ENCODE data around the gene PLAC8.
"Not testable (repeated sequence)": the region's sequence is repeated elsewhere in the genome, so short reads cannot be mapped to it uniquely, and the experiment has no call there.

The PLAC8 gene

DNA sequence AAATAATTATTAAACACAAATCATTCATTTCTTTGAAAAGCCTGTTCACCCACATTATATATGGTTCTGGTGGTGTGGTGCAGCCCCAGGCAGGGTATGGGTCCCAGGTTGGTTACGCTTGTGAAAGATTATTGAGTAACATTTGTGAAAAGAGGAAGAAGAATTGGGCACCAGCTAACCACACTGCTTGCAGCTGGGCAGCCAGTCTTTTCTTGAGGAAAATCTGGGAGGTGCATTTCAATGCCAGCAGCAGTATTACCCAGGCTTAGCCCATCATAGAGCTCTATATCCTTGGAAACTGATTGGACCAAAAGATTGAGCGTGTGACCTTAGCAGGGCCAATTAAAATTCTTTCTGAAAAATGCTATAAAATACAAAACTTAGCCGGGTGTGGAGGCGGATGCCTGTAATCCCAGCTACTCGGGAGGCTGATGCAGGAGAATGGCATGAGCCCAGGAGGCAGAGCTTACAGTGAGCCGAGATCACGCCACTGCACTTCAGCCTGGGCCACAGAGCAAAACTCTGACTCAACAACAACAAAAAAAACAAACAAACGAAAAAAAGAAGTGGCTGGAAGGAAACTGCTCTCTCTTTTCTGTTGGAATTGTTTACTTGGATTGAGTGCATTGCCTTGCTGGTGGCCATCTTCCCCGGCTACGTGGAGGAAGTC, 9.7 kb upstream of the PLAC8 start:
- no peak for TF ChIP-seq GATA1 (IDR thresholded peaks at IDR 0.05; ENCODE audit: low read depth, low read length)
- no peak for TF ChIP-seq POLR2A (IDR thresholded peaks at IDR 0.05; ENCODE audit: low read length)
- DNase-seq, result no peak

DNA sequence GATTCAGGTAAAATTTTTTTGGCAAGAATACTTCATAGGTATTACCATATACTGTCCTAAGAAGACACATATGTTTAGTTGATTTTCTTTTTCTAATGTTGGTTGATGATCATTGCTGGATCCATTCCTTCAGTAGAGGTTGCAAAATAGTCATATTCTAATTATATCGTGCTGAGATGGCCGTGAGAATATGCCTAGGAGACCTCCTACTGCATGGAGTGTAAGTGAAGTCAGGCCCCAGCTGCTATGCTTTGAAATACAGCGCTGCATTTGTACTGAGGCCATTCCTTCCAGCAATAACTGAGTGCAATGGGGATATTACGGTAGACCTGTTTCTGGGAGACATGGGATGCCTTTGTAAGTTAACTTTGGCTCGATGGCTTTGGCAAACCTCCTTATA, 6.7 kb upstream of the PLAC8 start:
- TF ChIP-seq GATA1 (IDR thresholded peaks at IDR 0.05; ENCODE audit: low read depth, low read length), result no peak
- TF ChIP-seq POLR2A (IDR thresholded peaks at IDR 0.05; ENCODE audit: low read length), result no peak
- no peak for DNase-seq

DNA sequence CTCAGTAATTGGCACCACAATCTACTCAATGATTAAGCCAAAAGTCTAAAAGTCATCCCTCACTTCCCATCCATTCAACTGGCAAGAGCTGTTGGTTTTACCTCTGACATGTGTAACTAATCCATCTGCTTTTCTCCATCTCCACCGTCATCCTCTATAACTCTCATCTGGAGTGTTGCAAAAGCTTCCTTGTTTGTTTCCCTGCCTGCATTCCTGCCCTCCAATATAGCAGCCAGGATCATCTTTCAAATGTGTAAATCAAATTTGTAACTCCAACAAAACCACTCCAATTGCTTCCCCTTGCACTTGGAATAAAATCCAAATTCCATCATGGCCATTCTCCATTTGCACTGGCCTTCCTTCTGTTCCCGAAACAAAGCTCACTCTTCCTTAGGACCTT, 4.3 kb upstream of the PLAC8 start:
- no peak for DNase-seq
- TF ChIP-seq GATA1 (IDR thresholded peaks at IDR 0.05; ENCODE audit: low read depth, low read length) (no peak), POLR2A (IDR thresholded peaks at IDR 0.05; ENCODE audit: low read length) (no peak)

DNA sequence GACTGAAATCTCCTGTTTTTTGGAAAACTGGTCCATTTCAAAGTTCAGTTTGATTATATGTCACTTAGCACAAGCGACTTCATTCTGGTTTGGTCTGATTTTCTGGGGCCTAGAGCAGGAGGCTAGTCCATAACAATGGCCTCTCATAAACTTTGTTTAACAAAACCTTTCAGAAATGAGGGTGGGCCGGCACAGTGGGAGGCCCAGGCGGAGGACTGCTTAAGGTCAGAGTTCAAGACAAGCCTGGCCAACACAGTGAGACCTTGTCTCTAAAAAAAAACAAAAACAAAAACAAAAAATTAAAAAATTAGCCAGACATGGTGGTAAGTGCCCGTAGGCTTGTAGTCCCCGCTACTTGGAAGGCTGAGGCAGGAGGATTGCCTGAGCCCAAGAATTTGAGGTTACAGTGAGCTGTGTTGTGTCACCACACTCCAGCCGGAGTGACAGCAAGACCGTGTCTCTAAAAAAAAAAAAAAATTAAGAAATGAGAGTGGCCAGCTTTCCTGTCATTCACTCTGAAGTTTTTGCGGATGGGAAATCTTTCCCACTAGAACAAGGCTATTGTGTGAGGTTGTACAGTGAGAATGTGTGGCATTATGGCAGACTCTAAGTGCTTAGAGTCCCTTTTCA, 1.2 kb upstream of the PLAC8 start:
- no peak for TF ChIP-seq GATA1 (IDR thresholded peaks at IDR 0.05; ENCODE audit: low read depth, low read length)
- no peak for TF ChIP-seq POLR2A (IDR thresholded peaks at IDR 0.05; ENCODE audit: low read length)
- no peak for DNase-seq

DNA sequence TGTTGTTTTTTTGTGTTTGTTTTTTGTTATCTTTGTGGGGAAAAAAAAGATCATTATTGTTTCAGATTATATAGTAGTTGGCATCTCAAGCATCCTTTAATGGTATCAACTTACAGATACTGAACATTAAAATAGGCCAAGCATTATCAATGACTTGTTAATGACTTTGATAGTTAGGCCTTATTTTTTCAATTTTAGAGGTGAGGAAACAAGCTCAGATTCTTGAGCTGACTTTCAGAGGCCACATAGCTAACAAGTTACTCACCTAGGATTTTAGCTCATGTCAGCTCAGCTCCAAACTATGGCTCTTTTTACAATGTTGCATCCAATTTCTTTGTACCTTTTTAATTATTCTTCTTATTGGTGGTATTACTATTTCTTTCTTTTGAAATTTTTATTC, 471 bp upstream of the PLAC8 start:
- no peak for DNase-seq

DNA sequence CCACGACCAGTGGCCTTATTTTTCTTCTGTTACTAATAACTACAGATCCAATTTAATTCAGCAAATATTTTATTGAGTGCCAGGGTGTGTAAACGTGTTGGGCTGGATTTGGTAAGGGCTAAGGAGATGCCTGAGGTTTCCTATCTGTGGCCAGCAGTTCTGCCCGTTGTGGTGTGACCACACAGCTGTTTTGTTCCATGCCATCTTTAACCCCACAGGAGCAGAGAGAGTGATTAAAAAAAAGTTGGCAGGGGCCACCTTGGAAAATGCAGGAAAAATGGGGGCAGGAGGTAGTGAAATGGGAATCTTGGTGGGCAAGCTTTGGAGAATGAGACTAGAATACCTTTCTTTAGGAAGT, 1.1 kb downstream of the PLAC8 start:
- no peak for TF ChIP-seq GATA1 (IDR thresholded peaks at IDR 0.05; ENCODE audit: low read depth, low read length)
- no peak for TF ChIP-seq POLR2A (IDR thresholded peaks at IDR 0.05; ENCODE audit: low read length)
- DNase-seq, result no peak

More for the DNA sequence above, 471 bp upstream of the PLAC8 start:
- TF ChIP-seq POLR2A (IDR thresholded peaks at IDR 0.05; ENCODE audit: low read length) (no peak), GATA1 (IDR thresholded peaks at IDR 0.05; ENCODE audit: low read depth, low read length) (no peak)

DNA sequence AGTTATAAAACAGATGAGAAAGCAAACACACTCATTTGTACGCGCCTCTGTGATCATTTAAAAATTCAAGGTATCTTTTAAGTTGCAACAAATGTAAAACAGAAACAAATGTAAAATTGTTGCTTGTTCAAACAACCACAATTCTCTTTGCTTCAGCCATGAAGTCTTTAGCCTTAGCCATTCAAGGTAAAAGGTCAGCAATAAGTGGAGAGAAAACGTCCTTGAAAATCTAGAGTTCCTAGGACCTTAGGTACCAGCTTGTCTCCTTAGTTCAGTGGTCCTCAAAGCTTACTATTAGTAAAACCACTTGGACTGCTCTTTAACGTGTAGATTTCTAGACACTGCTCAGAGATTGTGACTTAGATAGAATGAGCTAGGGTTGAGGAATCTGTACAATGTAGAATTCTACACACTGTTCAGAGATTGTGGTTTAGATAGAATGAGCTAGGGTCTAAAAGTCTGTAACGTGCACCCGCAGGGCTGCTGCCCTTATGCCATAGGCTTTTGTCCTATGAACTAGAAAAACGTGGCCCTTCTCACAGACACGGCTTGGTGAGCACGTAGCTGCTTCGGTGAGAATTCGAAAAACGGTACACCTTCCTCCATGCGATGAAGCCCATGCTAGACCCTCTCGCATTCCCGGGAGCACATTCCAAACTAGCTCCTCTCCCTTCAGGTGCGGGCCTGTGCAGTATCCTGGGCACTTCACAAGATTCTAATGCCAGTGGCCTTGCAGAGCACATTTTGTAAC, 1.7 kb downstream of the PLAC8 start:
- TF ChIP-seq POLR2A (IDR thresholded peaks at IDR 0.05; ENCODE audit: low read length) (no peak), GATA1 (IDR thresholded peaks at IDR 0.05; ENCODE audit: low read depth, low read length) (no peak)
- no peak for DNase-seq

DNA sequence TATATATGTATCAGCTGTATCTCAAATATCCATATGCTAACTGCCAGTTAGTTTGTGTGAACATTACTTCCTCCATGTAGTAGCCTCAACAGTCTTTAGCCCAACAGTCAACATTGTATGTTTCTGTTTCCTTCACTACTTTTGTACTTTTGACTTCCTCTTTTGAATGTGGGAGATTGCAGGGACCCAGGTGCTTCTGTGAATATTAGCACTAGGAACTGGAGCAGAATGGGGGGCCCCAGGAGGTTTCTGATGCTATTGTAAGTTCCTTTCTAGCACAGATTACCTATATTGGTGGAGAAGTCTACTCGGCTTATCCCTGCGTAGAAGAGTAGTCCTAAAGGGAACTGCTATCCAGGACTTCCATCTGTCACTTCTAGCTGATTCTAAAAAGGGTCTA, 2.3 kb downstream of the PLAC8 start:
- TF ChIP-seq POLR2A (IDR thresholded peaks at IDR 0.05; ENCODE audit: low read length) (no peak), GATA1 (IDR thresholded peaks at IDR 0.05; ENCODE audit: low read depth, low read length) (no peak)
- DNase-seq, result no peak

DNA sequence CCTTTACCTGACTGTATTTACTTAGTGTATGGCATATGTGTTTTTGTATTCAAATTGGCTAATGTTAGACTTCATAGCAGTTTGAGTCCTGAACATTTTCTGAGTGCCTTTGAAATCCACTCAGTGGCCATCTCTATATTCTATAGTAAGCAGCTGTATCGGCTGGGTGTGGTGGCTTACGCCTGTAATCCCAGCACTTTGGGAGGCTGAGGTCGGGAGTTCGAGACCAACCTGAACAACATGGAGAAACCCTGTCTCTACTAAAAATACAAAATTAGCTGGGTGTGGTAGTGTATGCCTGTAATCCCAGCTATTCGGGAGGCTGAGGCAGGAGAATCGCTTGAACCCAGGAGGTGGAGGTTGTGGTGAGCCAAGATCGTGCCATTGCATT, 2.8 kb downstream of the PLAC8 start:
- DNase-seq, result not testable (repeated sequence)

DNA sequence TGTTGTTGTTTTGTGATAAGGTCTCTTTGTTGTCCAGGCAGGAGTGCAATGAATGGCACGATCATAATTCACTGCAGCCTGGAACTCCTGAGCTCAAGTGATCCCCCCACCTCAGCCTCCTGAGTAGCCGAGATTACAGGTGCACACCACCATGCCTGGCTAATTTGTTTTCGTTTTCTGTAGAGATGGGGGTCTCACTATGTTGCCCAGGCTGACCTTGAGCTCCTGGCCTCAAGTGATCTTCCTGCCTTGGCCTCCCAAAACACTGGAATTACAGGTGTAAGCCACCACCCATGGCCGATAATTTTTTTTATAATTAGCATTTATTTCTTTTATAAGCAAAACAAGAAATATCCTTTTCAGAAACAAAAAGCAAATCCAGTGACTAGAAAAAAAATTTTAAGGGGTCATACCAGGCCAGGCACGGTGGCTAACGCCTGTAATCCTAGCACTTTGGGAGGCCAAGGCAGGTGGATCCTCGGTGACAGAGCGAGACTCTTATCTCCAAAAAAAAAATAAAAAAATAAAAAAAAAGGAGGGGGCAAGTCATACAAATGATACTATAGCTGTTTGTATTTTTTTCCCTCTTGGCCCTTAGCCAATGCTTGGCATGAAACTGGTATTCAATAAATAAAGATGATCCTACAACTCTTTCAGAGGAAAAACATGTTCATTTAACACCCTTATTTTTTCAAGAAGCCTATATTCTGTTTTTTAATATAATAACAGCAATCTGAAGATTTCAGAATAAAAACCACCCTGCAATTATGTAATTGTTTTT, 3.4 kb downstream of the PLAC8 start:
- no peak for TF ChIP-seq POLR2A (IDR thresholded peaks at IDR 0.05; ENCODE audit: low read length)
- peak in 1 of 2 experiments; percentile 6 for DNase-seq

DNA sequence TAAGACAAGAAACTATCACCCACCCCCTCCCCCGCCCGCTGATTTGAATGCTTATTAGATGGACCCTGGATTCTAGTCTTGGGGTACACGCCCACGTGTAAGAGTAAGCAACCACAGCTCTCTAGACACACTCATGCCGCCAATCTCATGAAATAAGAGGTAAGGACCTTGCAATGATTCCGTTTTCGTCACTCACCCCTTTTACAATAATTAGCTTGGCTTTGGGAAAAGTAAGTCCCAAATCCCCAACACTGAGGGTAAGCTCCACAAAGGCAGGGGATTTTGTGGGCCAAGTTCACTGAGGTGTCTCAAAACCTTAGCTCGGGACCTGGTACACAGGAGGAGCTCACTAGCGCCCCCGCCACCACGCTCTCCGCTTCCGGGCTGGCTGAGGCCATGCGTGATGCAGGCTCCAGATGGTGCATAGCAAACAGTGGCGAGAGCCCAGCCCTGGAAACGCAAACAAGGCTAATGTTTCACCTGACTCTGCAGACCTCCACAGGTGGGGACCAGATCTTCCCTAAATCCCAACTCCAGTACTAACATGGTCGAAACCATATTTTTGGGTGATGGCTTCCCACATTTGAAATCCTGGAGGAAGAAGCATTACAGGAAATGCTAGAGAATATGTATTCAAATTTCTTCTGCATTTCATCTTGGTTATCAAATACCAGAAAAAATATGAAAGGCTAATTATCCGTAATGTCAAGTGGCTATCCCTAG, 4.1 kb downstream of the PLAC8 start:
- peak; percentile 83 for DNase-seq

DNA sequence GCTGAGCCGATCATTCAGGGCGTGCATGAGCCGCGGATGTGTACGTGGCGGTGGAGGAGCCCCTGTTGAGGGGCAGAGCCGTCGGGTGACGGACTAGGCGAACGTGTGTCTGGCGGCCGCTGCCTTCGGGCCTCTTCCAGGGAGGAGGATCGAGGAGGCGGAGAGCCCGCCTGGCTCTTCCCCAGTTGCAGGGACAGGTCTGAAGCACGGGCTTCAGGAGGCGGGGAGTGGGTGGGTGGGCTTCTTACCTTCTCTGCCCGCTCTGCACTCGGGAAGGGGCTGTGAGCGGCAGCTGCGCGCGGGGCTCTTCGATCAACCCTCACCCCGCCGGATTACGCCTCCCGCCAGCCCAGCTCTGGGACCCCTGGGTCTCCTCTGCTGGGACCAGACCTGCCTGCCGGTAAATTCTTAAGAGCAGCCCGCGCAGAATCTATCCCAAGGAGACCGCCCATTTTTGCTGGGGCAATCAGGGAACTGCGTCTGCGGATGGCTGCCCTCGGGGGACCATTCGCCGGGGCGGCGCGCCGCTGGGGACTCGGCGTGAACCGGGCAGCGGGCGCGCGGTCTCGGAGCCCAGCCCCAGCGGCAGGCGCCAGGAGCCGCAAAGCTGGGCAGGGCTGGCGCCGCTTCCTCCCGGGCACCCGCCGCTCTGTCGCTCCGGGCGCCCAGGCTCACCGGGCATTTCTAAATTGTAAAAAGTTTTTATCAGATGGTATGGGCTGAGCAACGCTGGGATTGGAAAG, 4.9 kb downstream of the PLAC8 start:
- peak in 1 of 2 experiments; percentile 45 for DNase-seq
- TF ChIP-seq GATA1 (IDR thresholded peaks at IDR 0.05; ENCODE audit: low read depth, low read length) (no peak), POLR2A (IDR thresholded peaks at IDR 0.05; ENCODE audit: low read length) (no peak)

More for the DNA sequence above, 4.1 kb downstream of the PLAC8 start:
- no peak for TF ChIP-seq POLR2A (IDR thresholded peaks at IDR 0.05; ENCODE audit: low read length)
- TF ChIP-seq GATA1 (IDR thresholded peaks at IDR 0.05; ENCODE audit: low read depth, low read length), result no peak
